HG03432 (cell line): ENCODE results near the gene PER2.
"Not testable (repeated sequence)": the region's sequence is repeated elsewhere in the genome, so short reads cannot be mapped to it uniquely, and the experiment has no call there.

Source experiments
- ATAC-seq: cut with Tn5 transposase; IDR thresholded peaks from one replicate; pipeline ENCODE4 v1.9.1; 2021; ENCODE audit warnings: mild to moderate bottlenecking, moderate library complexity; ENCODE audit not compliant: unreplicated experiment

PER2 gene

DNA sequence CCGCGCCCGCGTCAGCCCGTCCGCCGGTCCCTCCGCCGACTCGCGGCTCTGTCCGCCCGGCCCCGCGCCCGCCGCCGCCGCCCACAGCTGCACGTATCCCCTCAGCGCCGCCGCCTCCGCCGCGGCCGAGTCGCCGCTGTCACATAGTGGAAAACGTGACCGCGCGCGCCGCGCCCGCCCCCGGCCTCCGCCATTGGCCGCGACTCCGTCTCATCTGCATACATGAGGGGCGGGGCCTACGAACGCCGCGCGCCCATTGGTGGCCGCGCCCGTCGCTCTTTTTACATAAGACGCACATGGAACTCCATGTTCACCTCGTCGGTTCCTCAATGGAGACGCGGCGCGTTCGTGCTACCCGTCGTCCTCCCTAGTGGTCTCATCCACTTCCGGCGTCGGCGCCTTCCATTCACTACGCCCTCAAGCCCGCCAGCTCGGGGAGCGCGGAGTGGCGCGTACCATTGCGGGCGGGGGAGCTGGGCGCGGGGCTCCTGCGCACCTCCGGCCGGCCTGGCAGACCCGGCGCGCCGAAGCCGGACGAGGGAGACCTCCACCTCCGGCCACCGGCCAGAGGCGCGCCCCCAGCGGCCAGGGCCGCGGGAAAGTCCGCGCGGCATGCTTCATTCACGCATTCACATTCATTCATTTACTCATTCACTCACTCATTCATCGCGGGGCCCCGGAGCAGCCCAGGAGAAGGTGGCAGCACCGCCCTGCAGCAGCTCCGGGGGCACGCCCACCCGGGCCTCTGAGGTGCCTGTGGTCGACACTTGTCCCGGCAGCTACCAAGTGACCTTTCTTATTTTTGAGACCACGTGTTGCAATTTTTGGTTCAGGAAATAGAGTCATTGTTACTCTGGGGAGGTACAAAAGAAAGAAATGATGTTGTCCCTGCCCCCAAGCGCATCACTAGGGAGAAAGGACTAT, 502 bp upstream of the PER2 start:
- ATAC-seq: peak; percentile 92

DNA sequence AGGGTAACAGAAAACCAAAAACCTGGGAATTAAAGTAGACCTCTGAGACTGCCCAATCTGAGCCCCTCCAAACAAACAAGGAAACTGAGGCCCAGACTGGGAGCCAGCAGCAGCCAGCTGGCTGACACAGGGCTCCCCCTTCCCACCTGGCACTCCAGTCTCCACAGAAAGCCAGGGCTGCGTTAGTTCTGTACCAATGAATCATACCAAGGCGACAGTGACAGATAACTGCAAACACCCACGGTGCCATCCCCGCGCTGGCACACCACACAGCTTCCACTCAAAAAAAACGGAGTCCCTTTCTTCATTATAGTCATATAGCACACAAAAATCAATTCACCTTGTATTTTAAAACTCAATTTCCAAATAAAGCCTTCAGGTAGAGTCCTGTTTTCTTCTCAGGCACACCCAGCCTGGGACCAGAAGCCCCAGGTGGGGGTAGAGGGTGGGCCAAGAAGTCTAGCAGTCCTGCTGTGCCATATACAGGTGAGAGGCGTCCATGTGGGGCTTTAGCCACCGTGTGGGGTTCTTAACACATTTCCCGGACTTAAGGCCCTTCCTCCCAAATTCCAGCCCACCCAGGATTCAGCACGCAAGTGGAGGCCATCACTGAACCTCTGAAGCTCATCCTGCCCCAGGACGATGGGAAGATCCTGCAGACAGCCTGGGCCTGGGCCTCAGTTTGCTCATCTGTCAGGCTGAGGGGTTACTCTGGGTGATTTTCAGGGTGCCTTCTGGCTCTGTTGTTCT, 1.2 kb downstream of the PER2 start:
- ATAC-seq: no peak

DNA sequence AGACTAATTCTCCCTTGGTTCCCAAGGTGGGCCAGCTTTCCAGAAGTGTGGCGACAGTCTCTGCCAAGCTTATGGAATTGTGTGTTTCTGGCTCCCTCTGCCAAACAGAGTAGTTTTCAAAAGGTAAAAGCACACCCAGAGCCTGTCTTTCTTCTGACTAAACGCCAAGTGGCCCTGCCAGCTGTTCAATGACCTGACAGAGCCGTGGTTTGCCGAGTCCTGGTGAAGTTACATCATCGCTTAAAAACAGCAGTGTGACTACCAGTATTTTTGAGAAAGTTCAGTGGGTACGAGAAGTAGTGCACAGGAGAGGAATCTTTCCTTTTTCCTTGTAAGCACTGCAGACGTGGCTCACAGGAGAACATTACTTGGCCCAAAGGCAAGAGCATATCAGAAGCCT, 1.9 kb downstream of the PER2 start:
- no peak for ATAC-seq

GRCh38 chr2:238286095-238286494, 2.3 kb downstream of the PER2 start:
- ATAC-seq: no peak

- no peak for ATAC-seq
These were observed 2.7 kb downstream of the PER2 start for GRCh38 chr2:238285653-238286082.

GRCh38 chr2:238284802-238285515, 3.5 kb downstream of the PER2 start:
- ATAC-seq: no peak

DNA sequence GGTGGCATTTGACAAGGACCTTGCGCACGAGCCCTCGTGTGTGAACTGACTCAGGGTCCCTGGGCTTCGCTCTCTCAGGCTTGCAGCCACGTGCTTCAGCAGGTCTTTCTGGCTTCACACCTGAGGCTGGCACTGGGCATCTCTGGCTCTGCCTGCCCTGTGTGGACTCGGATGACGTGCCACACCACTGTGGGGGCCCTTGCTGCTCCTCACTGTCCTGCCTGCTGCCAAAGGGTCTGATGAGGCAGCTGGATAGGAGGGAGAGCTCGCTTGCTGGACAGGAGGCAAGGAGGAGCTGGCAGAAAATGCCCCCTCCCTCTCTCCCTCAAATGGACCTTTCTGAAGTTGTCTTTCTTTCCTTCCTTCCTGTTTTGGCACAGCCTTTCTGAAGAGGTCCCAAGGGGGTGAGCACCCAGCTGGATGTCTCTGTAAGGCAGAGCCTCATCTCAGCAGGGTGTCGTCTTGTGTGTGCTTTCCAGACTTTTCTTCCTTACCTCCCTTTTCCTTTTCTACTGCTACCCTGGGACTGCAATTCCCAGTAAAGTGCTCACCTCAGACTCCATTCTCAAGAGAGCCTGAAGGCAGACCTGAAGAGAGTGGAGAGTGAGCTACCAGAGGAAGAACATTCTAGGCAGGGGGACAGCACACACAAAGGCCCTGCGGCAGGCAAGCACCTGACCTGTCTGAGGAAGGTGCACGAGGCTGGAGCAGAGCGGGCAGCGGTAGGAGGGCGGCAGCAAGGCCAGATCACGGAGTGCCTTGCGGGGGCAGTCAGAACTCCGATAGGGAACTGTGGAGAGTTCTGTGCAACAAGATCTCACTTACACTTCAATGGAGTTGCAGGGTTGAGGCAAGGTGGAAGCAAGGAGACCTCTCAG, 5.3 kb downstream of the PER2 start:
- ATAC-seq: no peak

- ATAC-seq: no peak
These were observed 6.5 kb downstream of the PER2 start for GRCh38 chr2:238281826-238282480.

- no peak for ATAC-seq
These were observed 8.2 kb downstream of the PER2 start for GRCh38 chr2:238280083-238280825.

GRCh38 chr2:238279324-238279682, 9.1 kb downstream of the PER2 start:
- no peak for ATAC-seq

DNA sequence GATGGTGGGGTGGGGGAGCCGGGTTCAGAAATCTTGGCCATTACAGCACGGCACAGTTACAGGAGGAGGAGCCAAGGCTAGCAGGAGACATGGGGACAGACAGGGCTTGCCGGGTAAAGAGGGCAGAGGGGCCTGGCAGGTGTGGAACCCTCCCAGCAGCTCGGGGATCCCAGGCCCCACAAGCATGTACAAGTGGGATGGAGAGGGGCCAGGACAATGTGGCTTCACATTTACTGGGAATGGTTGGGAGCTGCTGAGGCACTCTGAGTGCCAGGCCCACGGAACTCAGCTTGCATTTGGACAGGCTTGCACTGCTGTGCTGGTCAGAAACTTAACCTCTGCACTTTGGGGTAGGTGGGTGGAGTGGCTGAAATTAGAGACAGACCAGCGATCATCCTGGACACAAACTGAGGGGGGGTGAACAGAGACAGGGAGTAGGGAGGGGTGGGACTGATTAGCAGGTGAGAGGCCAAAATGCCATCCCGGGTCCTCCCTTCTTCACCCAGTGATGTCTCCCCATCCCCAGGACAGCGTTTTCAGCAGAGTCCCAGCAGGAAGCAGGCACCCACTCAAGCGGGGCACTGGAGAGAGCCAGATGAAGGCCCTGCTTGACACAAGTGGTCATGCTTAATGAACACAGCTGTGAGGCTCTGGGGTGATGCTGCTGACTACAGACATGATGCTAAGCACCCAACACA, 9.6 kb downstream of the PER2 start:
- no peak for ATAC-seq

DNA sequence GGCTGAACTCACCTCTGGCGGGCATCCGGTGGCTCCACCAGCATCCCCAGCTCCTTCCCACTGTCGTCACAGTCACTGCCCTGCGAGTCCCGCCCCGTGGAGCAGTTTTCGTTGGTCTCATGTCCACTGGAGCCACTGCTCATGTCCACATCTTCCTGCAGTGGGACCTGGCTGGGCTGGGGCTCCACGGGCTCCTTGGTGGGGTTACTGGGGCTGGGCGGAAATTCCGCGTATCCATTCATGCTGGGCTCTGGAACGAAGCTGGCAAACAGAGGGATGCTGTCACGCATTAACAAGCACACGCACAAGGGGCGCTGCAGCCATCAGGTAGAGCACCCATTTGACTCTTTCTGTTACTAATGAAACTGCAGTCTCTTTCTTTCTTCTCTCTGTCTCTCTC, 10.7 kb downstream of the PER2 start:
- no peak for ATAC-seq

- no peak for ATAC-seq
These were observed 14.1 kb downstream of the PER2 start for GRCh38 chr2:238274152-238274865.

DNA sequence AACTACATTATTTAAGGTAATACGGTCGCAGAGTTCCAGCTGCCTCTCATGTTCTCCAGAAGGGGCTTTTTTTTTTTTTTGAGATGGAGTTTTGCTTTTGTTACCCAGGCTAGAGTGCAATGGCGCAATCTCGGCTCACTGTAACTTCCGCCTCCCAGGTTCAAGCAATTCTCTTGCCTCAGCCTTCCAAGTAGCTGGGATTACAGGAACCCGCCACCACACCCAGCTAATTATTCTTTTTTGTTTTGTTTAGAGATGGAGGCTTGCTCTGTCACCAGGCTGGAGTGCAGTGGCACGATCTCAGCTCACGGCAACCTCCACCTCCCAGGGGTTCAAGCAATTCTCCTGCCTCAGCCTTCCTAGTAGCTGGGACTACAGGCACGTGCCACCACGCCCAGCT, 15.0 kb downstream of the PER2 start:
- ATAC-seq: not testable (repeated sequence)

DNA sequence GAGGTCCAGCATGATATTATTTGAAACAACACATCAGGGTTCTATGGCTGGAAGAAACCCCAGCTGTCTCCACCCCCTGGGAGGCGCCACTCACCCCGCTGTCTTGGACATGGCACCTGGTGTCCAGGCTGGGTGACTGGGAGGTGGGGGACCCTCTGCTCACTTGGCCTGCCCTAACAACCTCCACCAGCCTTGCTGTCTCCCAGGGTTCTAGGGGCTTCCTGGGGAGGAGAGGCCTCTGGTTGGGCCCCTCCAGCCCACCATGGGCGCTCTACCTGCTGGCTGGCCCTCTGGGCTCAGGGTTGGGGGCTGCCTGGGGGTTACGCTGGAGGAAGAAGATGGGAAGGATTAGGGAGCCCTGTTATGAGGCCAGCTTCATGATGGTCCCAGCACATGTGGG, 16.3 kb downstream of the PER2 start:
- ATAC-seq: no peak

DNA sequence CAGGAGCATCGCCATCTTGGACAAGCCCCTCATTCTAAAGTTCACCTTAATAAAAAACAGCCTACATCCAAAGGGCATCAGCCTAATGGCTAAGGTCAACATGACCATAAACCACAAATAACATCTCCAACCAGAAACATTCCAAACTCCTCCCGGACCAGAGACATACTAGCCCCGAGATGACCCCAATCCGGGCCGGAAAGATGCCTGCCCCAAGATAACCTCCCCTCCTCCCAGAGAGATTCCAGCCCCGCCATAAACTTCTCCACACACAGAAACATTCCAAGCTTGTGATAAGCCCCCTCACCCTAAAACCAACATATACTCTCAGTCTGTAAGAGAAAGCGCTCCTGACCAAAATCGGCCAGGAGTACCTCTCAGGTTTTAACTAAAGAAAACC, 16.7 kb downstream of the PER2 start:
- ATAC-seq: not testable (repeated sequence)

DNA sequence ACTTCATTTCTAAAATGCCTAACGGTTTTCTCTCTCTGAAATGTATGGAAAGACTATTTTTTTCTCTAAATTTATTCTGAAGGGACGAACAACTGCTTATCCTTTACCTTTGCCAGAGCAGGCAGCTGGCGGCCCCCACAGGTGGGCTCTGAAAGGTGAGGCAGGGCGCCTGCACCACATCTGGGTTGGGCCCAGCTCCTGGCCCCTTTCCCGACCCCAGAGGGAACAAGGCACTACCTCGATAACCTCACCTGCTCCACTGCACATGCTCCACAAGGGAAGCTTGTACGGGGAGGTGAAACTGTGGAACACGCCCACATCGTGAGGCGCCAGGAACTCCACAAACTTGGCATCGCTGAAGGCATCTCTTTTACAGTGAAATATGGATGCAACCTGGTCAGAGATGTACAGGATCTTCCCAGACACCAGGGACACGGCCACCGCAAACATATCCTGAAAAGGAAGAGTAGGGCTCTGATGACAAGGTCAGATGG, 17.3 kb downstream of the PER2 start:
- ATAC-seq: no peak

DNA sequence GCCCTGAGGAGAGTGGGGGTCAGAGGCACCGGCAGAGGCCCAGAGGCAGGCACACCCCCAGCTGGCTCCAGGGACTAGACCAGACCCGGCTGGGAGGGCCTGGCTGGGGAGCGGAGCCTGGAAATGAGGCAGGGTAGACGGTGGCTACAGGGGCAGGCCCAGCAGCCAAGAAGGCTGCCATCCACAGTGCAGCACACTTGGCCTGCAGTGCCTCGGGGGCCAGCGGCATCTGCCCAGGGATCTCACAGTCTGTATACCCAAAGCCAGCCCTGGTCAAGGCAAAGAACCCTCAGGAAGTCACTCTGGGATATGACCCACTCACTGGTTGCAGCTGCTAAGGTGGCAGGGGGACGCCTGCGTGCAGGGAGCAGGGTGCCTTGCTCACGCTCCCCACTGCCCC, 17.8 kb downstream of the PER2 start:
- ATAC-seq: no peak
